Pancreas (tissue), 10 donors: Measurements from ENCODE around the gene SULT4A1. TPM values are rescaled to one million over a fixed set of nuclear protein-coding genes. Genes with fewer than 3 reads are reported as not detected.

Experiments used
- ATAC-seq, 4 donors: fragments of 200-7000 bp; cut with Tn5 transposase; one replicate each; pipeline versions ENCODE4 v1.8.0 to v1.9.1; 2020; ENCODE audit warnings: mild to moderate bottlenecking in 4 of 4, moderate library complexity in 4 of 4
- DNase-seq, 6 donors: peaks; one replicate each; pipeline ENCODE4 v3.0.0-alpha.2; 2020
- FAIRE-seq: peaks from 2 replicates; lab custom pipeline; 2012; peaks lifted over from hg19 to GRCh38; lab: Jason Lieb, UNC
- H3K27ac ChIP-seq, 4 donors: fragments of 200-600 bp; sonication (generic); 1 replicate in 3 of 4; 2 replicates in 1 of 4; pipeline versions ENCODE4 v1.5.0 to v1.8.0; 2020
- H3K27me3 ChIP-seq, 4 donors: fragments of 200-600 bp; one replicate each; pipeline ENCODE4 v1.8.0; 2021
- H3K36me3 ChIP-seq, 3 donors: fragments of 200-600 bp; sonication (generic) in 1 of 3; one replicate each; pipeline versions ENCODE4 v1.5.0 to v1.8.0; 2020 to 2021
- H3K4me1 ChIP-seq, 3 donors: fragments of 200-600 bp; one replicate each; pipeline ENCODE4 v1.8.0; 2021
- H3K4me3 ChIP-seq, 4 donors: fragments of 200-600 bp; sonication (generic) in 2 of 4; one replicate each; pipeline versions ENCODE4 v1.5.0 to v1.8.0; 2020 to 2021
- H3K9me3 ChIP-seq, 4 donors: fragments of 200-600 bp; one replicate each; pipeline ENCODE4 v1.8.0; 2021
- CTCF ChIP-seq, 4 donors: fragments of 200-600 bp; sonication (generic) in 3 of 4; IDR thresholded peaks; one replicate each; pipeline versions ENCODE4 v1.5.0 to v1.8.0; 2021; ENCODE audit warnings: antibody characterized with exemption in 4 of 4
- WGBS, 2 donors: extraction: QIAGEN DNeasy Blood & Tissue Kit; methylation state at CpG; one replicate each; pipeline ENCODE4 v1.1.7; 2013; 5-methylcytosine and 5-hydroxymethylcytosine counted together
- intact Hi-C, 3 donors: fragments of 100-400 bp; cut with DNase I; formaldehyde crosslinking; loops; one replicate each; pipeline versions ENCODE4 v1.11.1 to v1.14.2; 2022
- polyA plus RNA-seq, 2 donors: library from polyadenylated mRNA; stranded (reverse); fragments of 200-250 nt; gene quantifications; one replicate each; pipeline ENCODE4 v1.2.3, GENCODE V29; 2013
- total RNA-seq, 6 donors: library from RNA; stranded (reverse); fragmentation: NEBNext Ultra II Directional in 4 of 6; extraction: Animal tissue kit (Norgen Biotek cat#: 25700) in 4 of 6; gene quantifications; one replicate each; pipeline versions ENCODE4 v1.2.1 to v1.2.4, GENCODE V29; 2021 to 2023
- donor health status: healthy with polysubstance abuse.
- donor health status: DM: no; HTN: no; CAD: no; lungs with moderate emphysema.
- donor health status: DM: no; HTN: no; CAD: no.
- donor health status: control.
- donor health status: control.
- donor health status: Bipolar disorder and iron deficiency.
- donor health status: DM: yes; HTN: yes; CAD: no.
- donor health status: DM: no; HTN: no; CAD: no.
- donor health status: DM: no; HTN: no; CAD: no.
- donor health status: DM: yes; HTN: yes; CAD: no.

The SULT4A1 gene
- total and polyA plus RNA-seq, 8 donors: 0.09 to 5.4 (median 0.37) TPM; not detected in 1

DNA sequence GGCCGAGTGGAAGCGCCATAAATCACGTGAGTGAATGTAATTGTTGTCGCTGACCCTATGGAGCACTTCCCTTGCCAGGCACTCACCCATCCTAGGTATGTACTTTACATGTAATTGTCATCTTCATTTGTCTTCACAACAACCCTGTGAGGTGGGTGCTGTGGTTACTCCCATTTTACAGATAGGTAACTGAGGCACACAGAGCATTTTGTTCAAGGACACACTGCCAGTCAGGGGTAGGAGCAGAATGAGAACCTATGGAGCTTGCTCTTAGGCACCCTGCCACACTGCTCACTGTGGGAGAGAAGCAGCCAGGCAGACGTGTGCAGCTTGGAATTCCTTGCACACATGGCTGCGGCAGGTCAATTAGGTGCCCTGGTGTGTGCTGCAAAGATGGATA, 49.4 kb downstream of the SULT4A1 start:
- H3K27ac ChIP-seq: peak overlapping the region in 1 of 4 donors; percentile 69
- intact Hi-C loops: no loop called here
- H3K27me3 ChIP-seq: no peaks in the 10 kb centered on the region
- peak overlapping the region; percentile 62 to 93 (median 74) for H3K4me3 ChIP-seq
- WGBS, 2 donors: 9 to 13% methylated on average over 6 of the region's 6 CpGs
- FAIRE-seq (no peak), DNase-seq (no peak), ATAC-seq (no peak)
- H3K9me3 ChIP-seq: no peaks in the 10 kb centered on the region
- TF ChIP-seq CTCF (IDR thresholded peaks at IDR 0.05): no peak
- H3K4me1 ChIP-seq: peaks cover 0 to 10% (median 7%) of the 10 kb centered on the region in 3 donors
- H3K36me3 ChIP-seq: no peaks in the 10 kb centered on the region

DNA sequence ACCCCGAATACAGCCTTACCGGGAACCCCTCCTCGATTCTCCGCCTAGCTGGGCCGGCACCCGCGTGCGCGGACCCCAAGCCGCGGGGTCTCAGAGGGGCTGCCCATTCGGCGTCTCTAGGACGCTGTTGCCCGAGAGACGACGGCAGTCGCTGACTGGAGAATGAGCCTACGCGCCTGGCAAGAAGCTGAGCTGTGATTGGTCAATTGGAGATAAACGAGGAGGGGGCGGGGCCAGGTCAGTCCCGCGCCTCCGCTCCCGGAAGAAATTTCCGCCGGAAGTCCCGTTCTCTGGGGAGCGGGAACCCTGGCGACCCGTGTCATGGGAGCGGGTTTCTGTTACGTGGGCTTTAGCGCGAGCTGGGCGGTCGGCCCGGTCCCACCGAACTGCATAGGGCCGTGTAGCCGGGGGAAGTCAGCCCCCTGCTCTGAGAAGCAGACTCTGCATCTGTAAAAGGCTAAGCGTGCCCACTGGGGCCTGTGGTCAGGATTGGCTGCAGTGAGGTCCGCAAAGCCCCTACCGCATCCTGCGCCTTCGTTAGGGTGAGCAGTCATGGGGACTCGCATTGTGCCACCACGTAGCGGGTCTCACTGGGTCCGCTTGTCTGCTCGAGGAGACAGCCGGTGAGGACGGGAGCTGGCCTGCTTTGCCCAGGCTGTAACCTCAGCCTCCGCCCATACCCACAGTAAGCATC, 50.0 kb downstream of the SULT4A1 start, which contains the start of gene EFCAB6:
Gene EFCAB6 (minus strand): TSS at position 157 of the 694 bp plus-strand sequence. CDS start 29,987 bp downstream, outside the sequence.
- WGBS, 2 donors: 1% methylated on average over 55 of the region's 55 CpGs
- Histone ChIP-seq H3K4me1 (peaks cover 0 to 10% (median 7%) of the 10 kb centered on the region in 3 donors), H3K27me3 (no peaks in the 10 kb centered on the region), H3K4me3 (peak within 1 kb of the TSS; percentile 62 to 93 (median 74)), H3K27ac (peak within 1 kb of the TSS; percentile 33 to 82 (median 66)), H3K36me3 (no peaks in the 10 kb centered on the region), H3K9me3 (no peaks in the 10 kb centered on the region)
- ATAC-seq (peak; percentile 98 to 100 (median 98)), DNase-seq (peak; percentile 91 to 96 (median 92)), FAIRE-seq (peak; percentile 51)
- intact Hi-C loops: no loop called here
- TF ChIP-seq CTCF (IDR thresholded peaks at IDR 0.05): no peak

GRCh38 chr22:43811777-43812148, 50.5 kb downstream of the SULT4A1 start:
- H3K36me3 ChIP-seq: no peaks in the 10 kb centered on the region
- DNase-seq (no peak), FAIRE-seq (no peak), ATAC-seq (peak; percentile 39 to 59 (median 56))
- no peak for TF ChIP-seq CTCF (IDR thresholded peaks at IDR 0.05)
- no peaks in the 10 kb centered on the region for H3K9me3 ChIP-seq
- 0 to 1% methylated on average over 21 of the region's 21 CpGs for WGBS, 2 donors
- H3K4me3 ChIP-seq: peak overlapping the region; percentile 62 to 93 (median 74)
- H3K27me3 ChIP-seq: no peaks in the 10 kb centered on the region
- H3K27ac ChIP-seq: peak overlapping the region; percentile 33 to 82 (median 66)
- intact Hi-C loops: no loop called here
- H3K4me1 ChIP-seq: peaks cover 0 to 10% (median 7%) of the 10 kb centered on the region in 3 donors

GRCh38 chr22:43802897-43803495, 59.3 kb downstream of the SULT4A1 start:
- H3K27ac ChIP-seq: no peak overlapping the region
- no peaks in the 10 kb centered on the region for H3K9me3 ChIP-seq
- no peak for ATAC-seq
- no peak for FAIRE-seq
- DNase-seq: no peak
- no peaks in the 10 kb centered on the region for H3K27me3 ChIP-seq
- intact Hi-C loops: no loop called here
- H3K4me3 ChIP-seq: no peak overlapping the region
- H3K36me3 ChIP-seq: no peaks in the 10 kb centered on the region
- WGBS, 2 donors: 74 to 83% methylated on average over 5 of the region's 5 CpGs
- no peak for TF ChIP-seq CTCF (IDR thresholded peaks at IDR 0.05)
- H3K4me1 ChIP-seq: no peaks in the 10 kb centered on the region

DNA sequence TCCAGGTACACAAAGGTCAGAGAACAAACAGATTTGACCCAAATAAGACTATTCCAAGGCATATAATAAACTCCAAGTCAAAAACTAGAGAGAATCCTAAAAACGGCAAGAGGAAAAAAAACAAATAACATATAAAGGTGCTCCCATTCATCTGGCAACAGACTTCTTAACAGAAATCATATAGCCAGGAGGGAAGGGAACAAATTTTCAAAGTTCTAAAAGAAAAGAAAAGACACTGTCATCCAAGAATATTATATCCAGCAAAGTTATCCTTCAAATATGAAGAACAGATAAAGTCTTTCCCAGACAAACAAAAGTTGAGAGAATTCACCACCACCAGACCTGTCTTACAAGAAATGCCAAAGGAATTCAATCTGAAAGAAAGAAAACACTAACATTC, 61.3 kb downstream of the SULT4A1 start:
- WGBS, 2 donors: 71 to 95% methylated on average over 1 of the region's 1 CpG
- intact Hi-C loops: no loop called here
- H3K4me1 ChIP-seq: no peaks in the 10 kb centered on the region
- no peak for TF ChIP-seq CTCF (IDR thresholded peaks at IDR 0.05)
- H3K27ac ChIP-seq: no peak overlapping the region
- H3K27me3 ChIP-seq: no peaks in the 10 kb centered on the region
- no peak for ATAC-seq
- no peaks in the 10 kb centered on the region for H3K9me3 ChIP-seq
- no peaks in the 10 kb centered on the region for H3K36me3 ChIP-seq
- no peak overlapping the region for H3K4me3 ChIP-seq
- no peak for DNase-seq
- no peak for FAIRE-seq
